HG03066 (cell line): Measurements from ENCODE around the gene GNPDA1.
A peak's percentile ranks its signal among the peaks of the same experiment; 100 is the strongest.

ENCODE experiments used
- ATAC-seq: cut with Tn5 transposase; IDR thresholded peaks from one replicate; pipeline ENCODE4 v1.9.1; 2021; ENCODE audit warnings: low read depth; ENCODE audit not compliant: unreplicated experiment

GNPDA1 gene

GRCh38 chr5:142024771-142025304 lies 12.0 kb upstream of the GNPDA1 start:
- peak; percentile 100 for ATAC-seq

DNA sequence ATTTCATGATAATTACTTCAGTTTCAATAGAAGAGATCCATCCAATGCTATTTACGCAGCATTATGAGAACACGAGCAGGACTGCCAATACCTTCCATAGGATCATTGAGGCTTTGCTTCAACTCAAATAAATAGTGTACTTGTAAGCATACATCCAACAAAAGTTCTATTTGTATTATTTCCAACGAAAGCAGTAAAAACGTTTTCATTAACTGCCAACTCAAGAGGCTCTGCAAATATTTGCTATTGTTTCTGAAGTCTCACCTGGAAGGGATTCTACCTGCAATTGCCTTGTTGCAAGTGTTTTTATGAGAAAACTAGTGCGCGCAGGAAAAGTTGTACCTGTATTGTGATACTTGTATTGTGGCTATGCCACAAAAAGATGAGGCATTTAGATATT lies 11.0 kb upstream of the GNPDA1 start:
- ATAC-seq: no peak

GRCh38 chr5:142020122-142020659 lies 7.4 kb upstream of the GNPDA1 start:
- no peak for ATAC-seq

- no peak for ATAC-seq
Observed at GRCh38 chr5:142017832-142018427, 5.1 kb upstream of the GNPDA1 start.

- ATAC-seq: peak; percentile 14
Observed at GRCh38 chr5:142016556-142016955, 3.7 kb upstream of the GNPDA1 start.

GRCh38 chr5:142015781-142016533 lies 3.1 kb upstream of the GNPDA1 start:
- ATAC-seq: peak; percentile 30

DNA sequence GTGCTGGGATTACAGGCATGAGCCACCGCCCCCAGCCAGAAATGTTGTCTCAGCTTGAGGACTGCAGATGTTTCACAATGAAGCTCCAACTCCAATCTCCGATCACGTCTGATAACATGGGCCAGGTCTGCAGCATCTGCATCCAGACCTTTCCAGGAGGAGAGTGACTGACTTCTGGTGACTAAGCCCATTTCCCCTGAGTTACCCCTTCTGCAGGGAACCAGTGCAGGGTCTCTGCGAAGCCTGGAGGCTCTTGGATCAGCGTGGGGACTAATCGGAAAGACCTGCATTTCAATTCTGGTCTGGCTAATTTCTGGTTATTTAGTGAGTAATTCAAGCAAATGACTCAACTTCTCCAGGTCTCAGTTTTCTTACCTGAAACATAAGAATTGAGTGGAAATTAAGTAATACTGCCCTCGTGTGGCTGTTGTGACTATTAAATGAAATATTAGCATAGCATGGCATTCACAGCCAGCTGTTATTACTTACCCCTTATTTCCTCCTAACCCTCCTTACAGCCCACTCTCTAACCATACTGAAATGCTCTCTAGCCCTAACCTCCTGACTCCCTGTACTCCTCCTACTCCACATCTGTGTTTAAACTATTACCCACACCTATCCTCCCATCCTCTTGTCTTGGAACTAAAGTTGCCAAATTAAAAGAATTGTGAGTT lies 2.2 kb upstream of the GNPDA1 start:
- peak; percentile 29 for ATAC-seq

GRCh38 chr5:142013734-142014521 lies 1.1 kb upstream of the GNPDA1 start:
- ATAC-seq: no peak

DNA sequence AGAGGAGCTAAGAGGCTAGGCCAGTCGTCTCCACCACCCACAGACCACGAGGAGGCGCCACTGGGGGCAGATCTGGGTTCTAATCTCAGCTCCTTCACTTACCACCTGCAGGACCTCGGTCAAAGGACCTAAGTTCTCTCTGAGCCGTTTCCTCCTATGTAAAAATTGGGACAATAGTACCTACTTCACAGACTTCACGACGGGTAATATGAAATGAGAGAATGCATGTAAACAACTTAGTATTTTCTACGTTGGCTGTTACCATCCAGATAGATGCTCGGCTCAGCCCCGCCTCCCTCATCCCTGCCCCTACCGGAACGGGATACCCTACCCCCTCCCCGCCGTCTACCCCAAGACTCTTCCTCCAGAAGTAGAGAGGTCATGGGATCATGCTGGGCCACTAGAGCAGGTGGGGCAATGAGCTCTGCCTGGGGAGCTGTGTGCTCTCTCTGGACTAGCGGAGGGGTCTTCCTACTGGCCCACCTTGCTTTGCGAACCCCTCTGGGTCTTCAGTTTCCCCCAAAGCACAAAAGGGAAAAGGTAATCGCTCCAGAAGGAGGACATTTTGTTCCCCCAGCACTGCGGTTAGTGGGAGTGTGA lies 541 bp downstream of the GNPDA1 start:
- no peak for ATAC-seq

- ATAC-seq: no peak
Observed at GRCh38 chr5:142011572-142012185, 1.1 kb downstream of the GNPDA1 start.

GRCh38 chr5:142009886-142010285 lies 2.9 kb downstream of the GNPDA1 start:
- no peak for ATAC-seq

DNA sequence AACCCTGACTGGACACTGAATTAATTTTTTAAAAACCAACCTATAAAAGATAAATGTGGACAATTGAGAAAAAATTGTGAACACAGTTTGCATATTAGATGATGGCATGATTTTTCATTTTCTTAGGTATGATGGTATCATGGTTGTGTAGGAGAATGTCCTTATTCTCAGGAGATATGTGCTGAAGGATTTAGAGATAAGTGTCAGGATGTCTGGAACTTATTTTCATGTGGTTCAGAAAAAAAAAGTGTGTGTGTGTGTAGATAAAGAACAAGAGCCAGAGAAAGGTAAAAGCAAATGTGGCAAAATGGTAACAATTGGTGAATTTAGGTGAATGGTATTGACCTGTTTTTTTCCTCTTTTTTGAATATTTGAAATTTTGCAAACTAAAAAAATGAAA lies 4.0 kb downstream of the GNPDA1 start:
- ATAC-seq: no peak

GRCh38 chr5:142007237-142007544 lies 5.6 kb downstream of the GNPDA1 start:
- ATAC-seq: no peak

- ATAC-seq: no peak
Observed at GRCh38 chr5:142006363-142007236, 6.2 kb downstream of the GNPDA1 start.

DNA sequence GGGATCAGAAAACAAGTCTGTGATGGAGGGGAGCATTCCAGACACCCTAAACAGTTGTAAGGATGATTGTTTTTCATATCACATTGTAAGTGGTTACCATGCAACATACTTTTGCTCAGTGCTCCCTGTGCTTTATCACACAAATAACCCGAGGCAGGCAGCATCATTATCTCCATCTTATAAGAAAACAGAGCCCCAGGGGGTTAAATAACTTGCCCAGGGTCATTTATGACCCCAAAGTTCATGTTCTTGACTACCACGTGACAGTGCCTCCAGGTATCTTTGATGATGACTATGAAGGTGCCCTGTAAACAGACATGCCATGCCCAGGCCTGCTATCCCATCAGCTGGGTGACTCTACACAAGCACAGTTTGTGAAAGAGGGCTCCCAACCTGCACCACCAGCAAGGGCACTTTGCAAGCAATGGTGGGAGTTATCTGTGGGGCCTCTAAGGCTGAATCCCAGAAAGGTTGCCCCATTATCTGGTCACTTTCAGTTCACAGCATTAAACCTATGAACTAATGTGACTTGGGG lies 9.5 kb downstream of the GNPDA1 start:
- ATAC-seq: no peak

DNA sequence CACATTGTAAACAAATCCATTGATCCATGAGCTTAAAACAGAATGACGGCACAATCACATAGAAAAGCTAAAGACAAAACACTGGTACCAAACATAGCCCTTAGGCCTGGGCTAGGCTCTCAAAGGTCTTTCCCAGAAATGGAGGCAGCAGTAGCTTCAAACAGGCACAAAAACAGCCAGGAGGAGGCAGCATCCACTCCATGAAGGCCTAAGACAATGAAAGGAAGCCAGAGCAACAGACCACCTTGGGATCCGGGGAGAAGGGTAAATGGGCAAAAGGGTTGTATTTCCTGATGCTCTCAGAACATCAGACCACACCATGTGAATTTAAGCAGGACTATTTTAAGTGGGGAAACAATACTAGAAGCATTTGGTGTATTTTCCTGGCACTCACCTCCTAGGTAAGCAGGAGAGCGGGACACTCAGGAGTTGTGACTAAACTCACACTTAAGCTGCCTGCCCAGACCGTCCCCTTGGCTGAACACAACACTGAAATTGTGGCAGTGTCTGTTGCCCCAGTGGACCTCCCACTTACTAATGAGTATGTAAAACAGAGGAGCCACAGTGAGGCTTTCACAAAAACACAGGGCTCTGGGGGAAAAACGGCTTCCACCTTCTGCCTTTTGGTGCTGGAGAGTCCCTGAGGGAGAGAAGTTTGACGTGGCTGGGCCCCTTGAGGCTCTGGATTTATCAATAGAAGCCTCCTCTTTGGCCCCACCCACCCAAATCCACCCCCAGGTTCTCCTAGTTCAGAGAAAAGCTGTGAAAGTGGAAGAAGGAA lies 11.9 kb downstream of the GNPDA1 start:
- no peak for ATAC-seq

GRCh38 chr5:142000173-142000572 lies 12.7 kb downstream of the GNPDA1 start:
- ATAC-seq: no peak
